HG03139 (cell line): ENCODE data around the gene CCDC51.
"Not testable (repeated sequence)": the region's sequence is repeated elsewhere in the genome, so short reads cannot be mapped to it uniquely, and the experiment has no call there.

ENCODE experiments used
- ATAC-seq: cut with Tn5 transposase; IDR thresholded peaks from one replicate; pipeline ENCODE4 v1.9.1; 2021; ENCODE audit not compliant: unreplicated experiment

The CCDC51 gene

GRCh38 chr3:48466386-48467109, 26.6 kb upstream of the CCDC51 start:
- no peak for ATAC-seq

GRCh38 chr3:48465531-48466378, 25.8 kb upstream of the CCDC51 start:
- peak; percentile 66 for ATAC-seq

GRCh38 chr3:48465237-48465530, 25.3 kb upstream of the CCDC51 start:
- ATAC-seq: no peak

- no peak for ATAC-seq
These were observed 24.8 kb upstream of the CCDC51 start for GRCh38 chr3:48464713-48465221.

- no peak for ATAC-seq
These were observed 23.8 kb upstream of the CCDC51 start for GRCh38 chr3:48463703-48464102.

GRCh38 chr3:48461767-48462166, 21.8 kb upstream of the CCDC51 start:
- not testable (repeated sequence) for ATAC-seq

- ATAC-seq: no peak
These were observed 20.6 kb upstream of the CCDC51 start for GRCh38 chr3:48460517-48460902.

- no peak for ATAC-seq
These were observed 20.0 kb upstream of the CCDC51 start for GRCh38 chr3:48459773-48460516.

GRCh38 chr3:48459331-48459730, 19.4 kb upstream of the CCDC51 start:
- ATAC-seq: no peak

GRCh38 chr3:48456456-48456855, 16.5 kb upstream of the CCDC51 start:
- no peak for ATAC-seq

- no peak for ATAC-seq
These were observed 11.4 kb upstream of the CCDC51 start for GRCh38 chr3:48451270-48451669.

- peak; percentile 80 for ATAC-seq
These were observed 6.7 kb upstream of the CCDC51 start, which contains the start of gene ATRIP for GRCh38 chr3:48446425-48447193. Gene ATRIP (plus strand): TSS chr3:48446737. CDS start chr3:48446846, 109 bp downstream.

GRCh38 chr3:48446043-48446424, 6.1 kb upstream of the CCDC51 start:
- no peak for ATAC-seq

- ATAC-seq: no peak
These were observed 5.5 kb upstream of the CCDC51 start for GRCh38 chr3:48445277-48445882.

- ATAC-seq: no peak
These were observed 2.0 kb upstream of the CCDC51 start for GRCh38 chr3:48441940-48442339.

- no peak for ATAC-seq
These were observed 655 bp upstream of the CCDC51 start for GRCh38 chr3:48440590-48440958.

- no peak for ATAC-seq
These were observed 2.1 kb downstream of the CCDC51 start for GRCh38 chr3:48437812-48438211.

GRCh38 chr3:48436855-48437254, 3.1 kb downstream of the CCDC51 start:
- ATAC-seq: no peak

GRCh38 chr3:48436477-48436787, 3.5 kb downstream of the CCDC51 start:
- no peak for ATAC-seq

GRCh38 chr3:48435774-48436476, 4.0 kb downstream of the CCDC51 start:
- no peak for ATAC-seq
